HepG2 (cell line): Measurements from ENCODE around the gene DHX29.
"Not testable (repeated sequence)": the region's sequence is repeated elsewhere in the genome, so short reads cannot be mapped to it uniquely, and the experiment has no call there.

Experiments
- BRCA1 ChIP-seq: sonication (generic); formaldehyde crosslinking; IDR thresholded peaks from 2 replicates; pipeline ENCODE4 v1.4.0; 2020; ENCODE audit warnings: missing genetic modification reagents
- RFX5 ChIP-seq: IDR thresholded peaks from 2 replicates; pipeline ENCODE4 v1.6.1; 2011; ENCODE audit warnings: low read depth, low read length, improper control_type of control experiment
- TAF1 ChIP-seq: sonication (generic); formaldehyde crosslinking; IDR thresholded peaks from 2 replicates; pipeline ENCODE4 v1.4.0; 2020; ENCODE audit warnings: missing genetic modification reagents
- ZEB1 ChIP-seq: IDR thresholded peaks from 2 replicates; pipeline ENCODE4 v1.6.1; 2012; ENCODE audit warnings: mild to moderate bottlenecking, low read depth, inconsistent platforms; ENCODE audit not compliant: insufficient replicate concordance
- ZFP36 ChIP-seq: fragments of 150-350 bp; IDR thresholded peaks from 2 replicates; pipeline ENCODE4 v1.6.1; 2018; ENCODE audit warnings: borderline replicate concordance, low read length, low read depth; ENCODE audit not compliant: partially characterized antibody
- ZNF329 ChIP-seq: sonication (generic); formaldehyde crosslinking; IDR thresholded peaks from 2 replicates; pipeline ENCODE4 v1.9.0; 2021; ENCODE audit warnings: low read depth, mild to moderate bottlenecking, missing genetic modification reagents
- TF ChIP-seq, protein P1 (sequence below): sonication (generic); formaldehyde crosslinking; IDR thresholded peaks from 2 replicates; pipeline ENCODE4 v1.8.1; 2023; ENCODE audit warnings: mild to moderate bottlenecking, missing genetic modification reagents

DNA sequence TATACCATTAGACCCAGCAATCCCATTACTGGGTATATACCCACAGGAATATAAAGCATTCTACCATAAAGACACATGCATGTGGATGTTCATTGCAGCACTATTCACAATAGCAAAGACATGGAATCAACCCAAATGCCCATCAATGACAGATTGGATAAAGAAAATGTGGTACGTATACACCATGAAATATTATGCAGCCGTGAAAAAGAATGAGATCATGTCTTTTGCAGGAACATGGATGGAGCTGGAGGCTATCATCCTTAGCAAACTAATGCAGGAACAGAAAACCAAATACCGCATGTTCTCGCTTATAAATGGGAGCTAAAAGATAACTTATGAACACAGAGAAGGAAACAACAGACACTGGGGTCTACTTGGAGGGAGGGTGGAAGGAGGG, 10.7 kb upstream of the DHX29 start:
- TF ChIP-seq, protein P1, sequence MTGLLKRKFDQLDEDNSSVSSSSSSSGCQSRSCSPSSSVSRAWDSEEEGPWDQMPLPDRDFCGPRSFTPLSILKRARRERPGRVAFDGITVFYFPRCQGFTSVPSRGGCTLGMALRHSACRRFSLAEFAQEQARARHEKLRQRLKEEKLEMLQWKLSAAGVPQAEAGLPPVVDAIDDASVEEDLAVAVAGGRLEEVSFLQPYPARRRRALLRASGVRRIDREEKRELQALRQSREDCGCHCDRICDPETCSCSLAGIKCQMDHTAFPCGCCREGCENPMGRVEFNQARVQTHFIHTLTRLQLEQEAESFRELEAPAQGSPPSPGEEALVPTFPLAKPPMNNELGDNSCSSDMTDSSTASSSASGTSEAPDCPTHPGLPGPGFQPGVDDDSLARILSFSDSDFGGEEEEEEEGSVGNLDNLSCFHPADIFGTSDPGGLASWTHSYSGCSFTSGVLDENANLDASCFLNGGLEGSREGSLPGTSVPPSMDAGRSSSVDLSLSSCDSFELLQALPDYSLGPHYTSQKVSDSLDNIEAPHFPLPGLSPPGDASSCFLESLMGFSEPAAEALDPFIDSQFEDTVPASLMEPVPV (CRISPR knock-in tag), result not testable (repeated sequence)
- TF ChIP-seq TAF1; RFX5; ZNF329; ZEB1; ZFP36; BRCA1 (CRISPR knock-in tag): not testable (repeated sequence)
